ENCODE results near the gene TAF8. TPM values are rescaled to one million over a fixed set of nuclear protein-coding genes. Genes with fewer than 3 reads are reported as not detected.

Gene TAF8
- total RNA-seq, 1 experiment from 2014 or later = 34.0 TPM

DNA sequence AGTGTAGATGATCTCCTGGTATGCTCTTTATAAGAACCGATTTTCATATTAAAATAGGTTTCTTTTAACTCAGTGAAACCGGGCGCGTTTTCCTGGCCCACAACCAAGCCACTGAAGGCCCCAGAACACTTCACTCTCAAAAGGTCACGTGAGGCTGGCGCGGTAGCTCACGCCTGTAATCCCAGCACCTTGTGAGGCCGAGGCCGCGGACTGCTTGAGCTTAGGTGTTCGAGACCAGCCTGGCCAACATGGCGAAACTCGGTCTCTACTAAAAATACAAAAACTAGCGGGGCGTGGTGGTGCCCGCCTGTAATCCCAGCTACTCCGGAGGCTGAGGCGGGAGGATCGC, 402 bp upstream of the TAF8 start:
- Mint-ChIP-seq H3K36me3 (ENCODE audit: insufficient read depth, unreplicated experiment) (peaks cover 79% of the 10 kb centered on the region), H3K4me3 (ENCODE audit: low read depth, unreplicated experiment) (peak overlapping the region; percentile 95), H3K27ac (ENCODE audit: unreplicated experiment) (peak overlapping the region; percentile 93), H3K9me3 (ENCODE audit: low read depth, unreplicated experiment) (no peaks in the 10 kb centered on the region), H3K4me1 (ENCODE audit: low read depth, unreplicated experiment) (peaks cover 33% of the 10 kb centered on the region), H3K27me3 (ENCODE audit: unreplicated experiment) (no peaks in the 10 kb centered on the region)
- CTCF ChIA-PET = interaction anchor here (0.6 to 3.7 kb wide), 5 partner anchors 11 to 554 kb away, joined by 3 to 15 read pairs (median 4); partner anchors contain the start of gene TOMM6
- TF ChIP-seq, protein P1, sequence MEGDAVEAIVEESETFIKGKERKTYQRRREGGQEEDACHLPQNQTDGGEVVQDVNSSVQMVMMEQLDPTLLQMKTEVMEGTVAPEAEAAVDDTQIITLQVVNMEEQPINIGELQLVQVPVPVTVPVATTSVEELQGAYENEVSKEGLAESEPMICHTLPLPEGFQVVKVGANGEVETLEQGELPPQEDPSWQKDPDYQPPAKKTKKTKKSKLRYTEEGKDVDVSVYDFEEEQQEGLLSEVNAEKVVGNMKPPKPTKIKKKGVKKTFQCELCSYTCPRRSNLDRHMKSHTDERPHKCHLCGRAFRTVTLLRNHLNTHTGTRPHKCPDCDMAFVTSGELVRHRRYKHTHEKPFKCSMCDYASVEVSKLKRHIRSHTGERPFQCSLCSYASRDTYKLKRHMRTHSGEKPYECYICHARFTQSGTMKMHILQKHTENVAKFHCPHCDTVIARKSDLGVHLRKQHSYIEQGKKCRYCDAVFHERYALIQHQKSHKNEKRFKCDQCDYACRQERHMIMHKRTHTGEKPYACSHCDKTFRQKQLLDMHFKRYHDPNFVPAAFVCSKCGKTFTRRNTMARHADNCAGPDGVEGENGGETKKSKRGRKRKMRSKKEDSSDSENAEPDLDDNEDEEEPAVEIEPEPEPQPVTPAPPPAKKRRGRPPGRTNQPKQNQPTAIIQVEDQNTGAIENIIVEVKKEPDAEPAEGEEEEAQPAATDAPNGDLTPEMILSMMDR (IDR thresholded peaks at IDR 0.05; ENCODE audit: unreplicated experiment) = no peak
- BruUV-seq (replicated peaks) = no TSS peak
- intact Hi-C loops (cut with micrococcal nuclease; ENCODE audit: unreplicated experiment) = loop anchor here (5.0 kb wide), 1 partner anchor 128 kb away; the partner anchor contains the start of genes BYSL and MED20
- DNase-seq = no peak

DNA sequence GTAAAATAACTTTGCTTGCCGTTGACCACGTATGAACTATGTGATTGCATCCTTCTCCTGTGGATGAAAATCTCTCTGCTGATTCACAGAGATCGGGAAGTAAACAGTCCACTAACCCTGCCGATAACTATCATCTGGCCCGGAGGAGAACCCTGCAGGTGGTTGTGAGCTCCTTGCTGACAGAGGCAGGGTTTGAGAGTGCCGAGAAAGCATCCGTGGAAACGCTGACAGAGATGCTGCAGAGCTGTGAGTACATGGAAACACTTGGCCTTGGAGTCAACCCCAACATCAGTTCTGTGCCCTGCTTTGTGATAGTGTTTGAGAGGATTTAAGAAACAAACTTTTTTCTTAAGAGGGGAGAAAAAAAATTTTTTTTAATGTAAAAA, 937 bp downstream of the TAF8 start:
- CTCF ChIA-PET = interaction anchor here (1.0 to 1.3 kb wide), 4 partner anchors 10 to 116 kb away, joined by 3 to 8 read pairs (median 4); partner anchors contain the start of gene C6orf132
- Mint-ChIP-seq H3K27me3 (ENCODE audit: unreplicated experiment) (no peaks in the 10 kb centered on the region), H3K4me1 (ENCODE audit: low read depth, unreplicated experiment) (peaks cover 19% of the 10 kb centered on the region), H3K4me3 (ENCODE audit: low read depth, unreplicated experiment) (peak overlapping the region; percentile 95), H3K27ac (ENCODE audit: unreplicated experiment) (peak overlapping the region; percentile 93), H3K9me3 (ENCODE audit: low read depth, unreplicated experiment) (no peaks in the 10 kb centered on the region), H3K36me3 (ENCODE audit: insufficient read depth, unreplicated experiment) (peaks cover 78% of the 10 kb centered on the region)
- BruUV-seq (replicated peaks) = no TSS peak
- TF ChIP-seq, protein P1 (IDR thresholded peaks at IDR 0.05; ENCODE audit: unreplicated experiment) = no peak
- no peak for DNase-seq
- intact Hi-C loops (cut with micrococcal nuclease; ENCODE audit: unreplicated experiment) = no loop called here

DNA sequence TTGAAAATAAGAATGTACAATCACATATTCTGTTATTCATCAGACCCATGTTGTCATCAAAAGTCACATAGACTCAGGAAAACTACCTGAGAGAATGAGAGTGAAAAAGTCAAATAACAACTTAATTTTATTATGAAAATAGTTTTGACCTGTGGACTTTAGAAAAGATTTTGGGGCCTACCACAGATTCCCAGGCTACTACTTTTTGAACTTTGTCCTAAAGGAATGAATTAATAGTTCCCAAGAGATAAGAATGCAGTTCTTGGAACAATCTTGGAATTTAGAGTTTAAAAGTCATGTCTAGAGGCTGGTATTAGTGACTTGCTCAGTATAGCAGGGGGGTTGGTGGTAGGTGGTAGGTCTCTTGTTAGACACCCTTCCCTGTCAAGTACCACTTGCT, 3.3 kb downstream of the TAF8 start:
- no peak overlapping the region for H3K27ac Mint-ChIP-seq (ENCODE audit: unreplicated experiment)
- H3K4me1 Mint-ChIP-seq (ENCODE audit: low read depth, unreplicated experiment) = no peaks in the 10 kb centered on the region
- no peak for DNase-seq
- CTCF ChIA-PET = interaction anchor here (0.6 kb wide), 1 partner anchor 61 kb away, joined by 4 read pairs; no protein-coding TSS in a partner anchor
- TF ChIP-seq, protein P1 (IDR thresholded peaks at IDR 0.05; ENCODE audit: unreplicated experiment) = no peak
- no peaks in the 10 kb centered on the region for H3K9me3 Mint-ChIP-seq (ENCODE audit: low read depth, unreplicated experiment)
- no TSS peak for BruUV-seq (replicated peaks)
- intact Hi-C loops (cut with micrococcal nuclease; ENCODE audit: unreplicated experiment) = no loop called here
- H3K27me3 Mint-ChIP-seq (ENCODE audit: unreplicated experiment) = no peaks in the 10 kb centered on the region
- H3K36me3 Mint-ChIP-seq (ENCODE audit: insufficient read depth, unreplicated experiment) = peaks cover 77% of the 10 kb centered on the region
- H3K4me3 Mint-ChIP-seq (ENCODE audit: low read depth, unreplicated experiment) = no peak overlapping the region

DNA sequence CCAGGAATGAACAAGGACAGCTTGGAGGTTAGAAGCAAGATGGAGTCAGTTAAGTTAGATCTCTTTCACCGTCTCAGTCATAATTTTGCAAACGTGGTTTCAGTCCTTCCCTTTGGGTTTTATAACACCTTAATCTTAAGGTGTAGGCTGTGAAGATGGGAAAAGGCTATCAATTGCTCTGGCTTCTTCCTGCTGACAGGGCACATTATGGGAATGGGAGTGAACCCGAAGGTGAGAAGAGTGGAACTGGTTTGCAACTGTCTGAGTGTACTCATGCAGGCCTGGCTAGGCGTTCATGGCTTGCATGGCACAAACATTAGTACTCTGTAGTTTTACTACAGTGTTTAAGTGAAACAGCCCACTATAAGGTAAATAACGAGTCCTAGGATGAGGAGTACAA, 9.4 kb downstream of the TAF8 start:
- Mint-ChIP-seq H3K9me3 (ENCODE audit: low read depth, unreplicated experiment) (no peaks in the 10 kb centered on the region), H3K36me3 (ENCODE audit: insufficient read depth, unreplicated experiment) (peaks cover 49% of the 10 kb centered on the region), H3K27ac (ENCODE audit: unreplicated experiment) (no peak overlapping the region), H3K4me3 (ENCODE audit: low read depth, unreplicated experiment) (no peak overlapping the region), H3K4me1 (ENCODE audit: low read depth, unreplicated experiment) (no peaks in the 10 kb centered on the region), H3K27me3 (ENCODE audit: unreplicated experiment) (no peaks in the 10 kb centered on the region)
- TF ChIP-seq, protein P1 (IDR thresholded peaks at IDR 0.05; ENCODE audit: unreplicated experiment) = no peak
- DNase-seq = no peak
- intact Hi-C loops (cut with micrococcal nuclease; ENCODE audit: unreplicated experiment) = no loop called here
- no TSS peak for BruUV-seq (replicated peaks)
- CTCF ChIA-PET = no interaction called here
